CD4-positive, alpha-beta T cell treated with Interleukin-21 for 1 hour (primary cell): Measurements from ENCODE around the gene FLYWCH1.
"Not testable (repeated sequence)": the region's sequence is repeated elsewhere in the genome, so short reads cannot be mapped to it uniquely, and the experiment has no call there.

Experiments
- DNase-seq: peaks from one replicate; pipeline ENCODE4 v3.0.0-alpha.2; 2020

Gene FLYWCH1

GRCh38 chr16:2928151-2928550 is 16.4 kb downstream of the FLYWCH1 start:
- DNase-seq, result not testable (repeated sequence)

GRCh38 chr16:2928796-2929195 is 17.1 kb downstream of the FLYWCH1 start:
- DNase-seq, result no peak

GRCh38 chr16:2929693-2930092 is 18.0 kb downstream of the FLYWCH1 start:
- no peak for DNase-seq

DNA sequence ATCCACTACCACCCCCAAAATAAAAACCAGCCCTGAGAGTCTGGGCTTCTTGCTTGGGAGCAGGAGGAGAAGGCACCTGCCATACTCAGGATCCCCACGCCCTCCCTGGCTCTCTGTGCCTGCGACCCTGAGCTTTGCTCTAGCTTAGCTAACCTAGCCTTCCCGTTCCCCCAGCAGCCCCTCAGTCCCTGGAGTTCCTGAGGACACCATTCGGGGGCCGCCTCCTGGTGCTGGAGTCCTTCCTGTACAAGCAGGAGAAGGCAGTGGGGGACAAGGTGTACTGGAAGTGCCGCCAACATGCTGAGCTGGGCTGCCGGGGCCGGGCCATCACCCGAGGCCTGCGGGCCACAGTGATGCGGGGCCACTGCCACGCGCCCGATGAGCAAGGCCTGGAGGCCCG is 18.5 kb downstream of the FLYWCH1 start:
- no peak for DNase-seq

GRCh38 chr16:2931231-2931914 is 19.6 kb downstream of the FLYWCH1 start:
- DNase-seq, result not testable (repeated sequence)

DNA sequence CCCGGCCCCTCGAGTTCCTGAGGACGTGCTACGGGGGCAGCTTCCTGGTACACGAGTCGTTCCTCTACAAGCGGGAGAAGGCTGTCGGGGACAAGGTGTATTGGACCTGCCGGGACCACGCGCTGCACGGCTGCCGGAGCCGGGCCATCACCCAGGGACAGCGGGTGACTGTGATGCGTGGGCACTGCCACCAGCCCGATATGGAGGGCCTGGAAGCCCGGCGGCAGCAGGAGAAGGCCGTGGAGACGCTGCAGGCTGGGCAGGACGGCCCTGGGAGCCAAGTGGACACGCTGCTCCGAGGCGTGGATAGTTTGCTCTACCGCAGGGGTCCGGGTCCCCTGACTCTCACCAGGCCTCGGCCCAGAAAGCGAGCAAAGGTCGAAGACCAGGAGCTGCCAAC is 21.4 kb downstream of the FLYWCH1 start:
- no peak for DNase-seq

- no peak for DNase-seq
Observed at GRCh38 chr16:2933701-2934100, 22.0 kb downstream of the FLYWCH1 start.

GRCh38 chr16:2934450-2934849 is 22.7 kb downstream of the FLYWCH1 start:
- no peak for DNase-seq

DNA sequence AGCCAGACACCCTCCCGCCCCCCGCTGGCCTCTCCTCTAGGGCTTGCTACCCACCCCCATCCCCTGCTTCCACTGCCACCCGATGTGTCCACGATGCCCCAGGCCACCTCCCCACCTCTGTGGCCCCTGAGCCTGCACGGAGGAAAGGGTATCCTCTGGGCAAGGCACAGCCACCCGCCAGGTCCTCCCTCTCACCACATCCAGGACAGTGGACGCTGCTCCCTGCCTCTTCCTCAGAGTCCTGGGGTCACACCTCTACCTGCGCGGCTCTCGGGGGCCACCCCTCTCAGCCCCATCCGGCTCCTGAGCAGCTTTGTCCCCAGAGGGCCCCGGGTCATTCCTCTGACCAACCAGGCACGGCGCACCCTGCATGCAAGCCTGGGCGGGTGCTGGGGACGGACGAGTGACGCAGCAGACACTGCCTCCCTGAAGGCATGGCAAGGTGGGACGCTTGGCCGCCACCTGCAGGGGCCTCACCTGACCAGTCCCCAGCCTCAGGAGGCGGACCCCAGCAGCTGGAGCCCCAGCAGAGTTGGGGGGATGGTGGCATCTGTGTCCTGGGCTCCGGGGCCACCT is 24.8 kb downstream of the FLYWCH1 start:
- no peak for DNase-seq

DNA sequence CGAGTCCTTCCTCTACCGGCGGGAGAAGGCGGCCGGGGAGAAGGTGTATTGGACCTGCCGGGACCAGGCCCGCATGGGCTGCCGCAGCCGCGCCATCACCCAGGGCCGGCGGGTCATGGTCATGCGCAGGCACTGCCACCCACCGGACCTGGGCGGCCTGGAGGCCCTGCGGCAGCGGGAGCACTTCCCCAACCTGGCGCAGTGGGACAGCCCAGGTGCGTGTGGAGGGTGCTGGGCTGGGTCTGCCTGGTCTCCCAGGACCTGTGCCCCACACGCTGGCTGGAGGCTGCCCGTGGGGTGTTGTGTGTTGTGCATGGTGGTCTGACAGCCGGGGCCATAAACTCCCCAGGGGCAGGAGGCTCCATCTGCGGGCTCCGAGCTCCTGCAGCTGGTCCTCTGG is 25.4 kb downstream of the FLYWCH1 start:
- DNase-seq, result no peak

GRCh38 chr16:2938206-2938605 is 26.5 kb downstream of the FLYWCH1 start:
- no peak for DNase-seq

GRCh38 chr16:2939968-2940367 is 28.2 kb downstream of the FLYWCH1 start:
- no peak for DNase-seq

DNA sequence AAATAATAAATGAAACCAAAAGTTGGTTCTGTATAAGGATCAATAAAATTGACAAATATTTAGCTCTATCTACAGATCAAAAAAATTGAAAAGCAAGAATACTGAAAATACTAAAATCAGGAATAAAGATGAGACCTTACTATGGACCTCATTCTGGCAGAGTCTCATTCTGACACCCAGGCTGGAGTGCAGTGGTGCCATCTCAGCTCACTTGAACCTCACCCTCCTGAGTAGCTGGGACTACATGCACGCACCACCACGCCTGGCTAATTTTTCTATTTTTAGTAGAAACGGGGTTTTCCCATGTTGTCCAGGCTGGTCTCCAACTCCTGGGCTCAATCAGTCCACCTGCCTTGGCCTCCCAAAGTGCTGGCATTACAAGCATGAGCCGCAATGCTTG is 30.3 kb downstream of the FLYWCH1 start:
- no peak for DNase-seq

DNA sequence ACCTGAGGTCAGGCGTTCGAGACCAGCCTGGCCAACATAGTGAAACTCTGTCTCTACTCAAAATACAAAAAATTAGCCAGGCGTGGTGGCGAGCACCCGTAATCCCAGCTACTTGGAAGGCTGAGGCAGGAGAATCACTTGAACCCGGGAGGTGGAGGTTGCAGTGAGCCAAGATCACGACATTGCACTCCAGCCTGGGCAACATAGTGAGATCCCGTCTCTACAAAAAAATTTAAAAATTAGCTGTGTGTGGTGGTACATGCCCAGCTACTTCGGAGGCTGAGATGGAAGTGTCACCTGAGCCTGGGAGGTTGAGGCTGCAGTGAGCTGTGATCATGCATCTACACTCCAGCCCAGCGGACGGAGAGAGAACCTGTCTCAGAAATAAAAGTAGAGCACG is 32.0 kb downstream of the FLYWCH1 start:
- DNase-seq, result not testable (repeated sequence)

GRCh38 chr16:2946649-2947048 is 34.9 kb downstream of the FLYWCH1 start:
- DNase-seq, result no peak

DNA sequence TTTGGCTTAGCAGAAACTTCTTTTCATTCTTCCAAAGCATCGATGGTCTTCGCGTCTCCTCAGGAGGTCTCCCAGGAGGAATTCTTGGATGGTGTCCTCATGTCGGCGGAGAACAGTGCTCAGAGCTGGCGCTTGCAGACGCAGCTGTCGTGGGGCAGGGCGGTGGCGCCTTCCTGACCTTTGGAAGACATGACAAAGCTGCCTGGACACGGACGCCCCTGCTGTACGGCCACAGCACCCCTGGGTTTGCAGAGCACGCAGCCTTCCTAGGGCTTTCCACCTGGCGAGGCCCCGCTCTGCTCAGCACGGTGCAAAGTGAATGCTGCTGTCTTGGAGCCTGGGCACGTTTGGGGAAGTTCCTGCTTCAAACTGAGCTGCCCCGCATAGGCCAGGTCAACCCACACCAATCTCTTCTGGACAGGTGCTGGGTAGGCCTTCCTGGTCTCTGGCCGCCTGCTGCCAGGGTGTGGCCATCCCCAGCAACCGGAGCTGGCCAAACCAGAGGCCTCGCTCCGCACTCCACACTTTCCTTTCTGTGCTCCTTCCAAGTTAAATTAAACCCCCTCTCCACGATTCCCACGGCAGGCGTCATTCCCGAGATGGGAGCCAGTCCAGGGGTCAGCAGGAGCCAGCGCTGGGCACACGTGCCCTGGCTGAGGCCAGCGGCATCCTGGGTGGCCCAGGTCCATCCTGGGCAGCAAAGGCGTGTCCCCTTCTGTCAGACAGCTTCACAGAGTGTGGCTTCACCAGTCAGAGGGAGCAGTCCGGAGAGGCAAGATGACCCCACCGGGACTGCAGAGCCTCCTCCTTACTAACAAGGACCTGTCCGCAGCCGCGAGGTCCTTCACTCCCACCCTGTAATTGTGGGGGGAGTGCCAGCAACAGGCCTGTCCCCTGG is 37.3 kb downstream of the FLYWCH1 start:
- no peak for DNase-seq

DNA sequence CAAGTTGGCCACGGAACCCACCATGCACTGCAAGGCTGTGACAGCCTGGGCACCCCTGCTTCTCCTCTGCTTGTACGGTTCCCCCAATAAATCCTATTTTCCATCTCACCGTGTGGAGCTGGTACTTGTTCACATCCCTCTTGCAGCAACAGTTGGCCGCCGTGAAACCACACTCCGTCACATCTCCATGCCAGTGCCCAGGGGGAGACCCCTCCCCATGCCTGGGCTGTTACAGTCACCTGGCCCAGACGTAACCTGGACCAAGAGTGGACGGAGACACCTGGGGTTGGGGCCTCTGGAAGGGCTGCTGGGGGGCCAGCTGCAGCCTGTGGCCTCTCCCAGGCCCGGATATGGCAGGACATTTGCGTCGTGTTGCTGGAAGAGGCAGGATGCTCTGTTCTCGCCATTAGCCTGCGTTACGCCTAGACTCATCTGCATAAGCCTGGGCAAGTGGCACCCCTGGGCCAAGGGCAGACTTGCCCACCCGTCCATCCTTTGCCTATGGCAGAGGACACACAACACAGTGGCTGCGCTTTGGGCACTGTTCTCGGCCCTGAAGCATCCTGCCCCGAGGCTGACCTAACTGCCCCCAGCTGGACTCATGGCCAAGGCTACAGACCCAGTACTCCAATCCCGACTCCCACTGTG is 38.1 kb downstream of the FLYWCH1 start:
- no peak for DNase-seq

DNA sequence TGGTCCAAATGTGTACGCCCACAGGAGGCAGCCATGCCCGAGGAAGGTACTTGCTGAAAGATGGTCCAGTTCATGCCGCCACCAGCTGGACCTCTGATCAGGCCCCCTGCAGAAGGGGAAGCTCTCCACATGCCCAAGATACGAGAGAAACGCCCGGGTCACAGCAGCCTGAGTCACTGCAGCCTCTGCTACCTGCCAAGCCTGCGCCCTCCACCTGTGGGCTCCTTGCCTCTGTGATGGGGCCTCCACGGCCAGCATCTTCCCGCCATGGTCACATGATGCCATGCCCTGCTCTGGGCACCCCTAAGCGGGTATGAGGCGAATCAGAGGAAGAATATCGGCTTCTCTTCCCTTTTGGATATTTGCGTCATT is 38.6 kb downstream of the FLYWCH1 start:
- no peak for DNase-seq

- no peak for DNase-seq
Observed at GRCh38 chr16:2950773-2951172, 39.0 kb downstream of the FLYWCH1 start.

- DNase-seq, result no peak
Observed at GRCh38 chr16:2952679-2953078, 40.9 kb downstream of the FLYWCH1 start.

DNA sequence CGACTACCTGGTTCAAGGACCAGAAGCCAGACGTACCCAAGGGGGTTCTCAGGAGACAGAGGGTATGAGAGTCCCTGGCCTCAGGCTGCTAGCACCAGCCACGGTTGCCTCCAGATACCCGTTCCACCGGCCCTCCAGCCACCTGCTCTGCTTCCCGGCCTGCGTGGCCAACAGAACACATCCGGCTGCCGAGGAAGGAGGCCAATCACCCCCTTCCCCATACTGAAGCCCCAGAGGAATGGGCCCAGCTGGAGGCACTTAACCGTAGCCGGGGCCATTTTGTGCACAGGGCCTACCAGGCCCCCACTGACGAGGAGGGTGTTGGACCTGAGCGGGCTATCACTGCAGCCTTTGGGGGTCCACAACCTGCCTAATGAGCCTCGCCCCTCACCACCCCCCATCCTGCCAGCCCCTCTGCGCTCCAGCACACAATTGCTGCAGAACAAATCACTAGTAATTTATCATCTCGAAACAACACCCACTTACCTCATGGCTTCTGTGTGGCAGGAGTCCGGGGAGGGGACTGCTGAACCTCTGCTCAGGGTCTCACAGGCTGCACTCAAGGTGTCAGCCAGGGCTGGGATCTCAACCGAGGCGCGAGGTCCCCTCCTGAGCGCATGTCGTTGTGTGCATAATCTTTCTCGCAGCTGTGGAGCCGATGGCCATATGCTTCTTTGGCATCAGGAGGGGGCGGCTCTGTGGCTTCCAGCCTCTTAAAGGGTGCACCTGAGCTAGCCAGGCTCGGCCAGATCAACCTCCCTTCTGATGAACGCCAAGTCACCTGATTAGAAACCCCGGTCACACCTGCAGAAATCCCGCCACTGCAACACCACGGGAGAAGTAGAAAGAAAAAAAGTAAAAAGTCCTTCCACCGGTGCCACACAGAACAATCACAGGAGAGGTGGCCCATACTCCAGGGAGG is 42.2 kb downstream of the FLYWCH1 start:
- no peak for DNase-seq

GRCh38 chr16:2954656-2955381 is 43.1 kb downstream of the FLYWCH1 start:
- no peak for DNase-seq
